NK-92 treated with Interleukin-12 subunit alpha and Interleukin-12 subunit beta, amount 100 ng/mL, for 24 hours (cell line): Measurements from ENCODE around the gene OSBPL1A.

ENCODE experiments used
- DNase-seq: peaks from one replicate; lab custom pipeline; 2025; lab: John Stamatoyannopoulos, UW

OSBPL1A gene

DNA sequence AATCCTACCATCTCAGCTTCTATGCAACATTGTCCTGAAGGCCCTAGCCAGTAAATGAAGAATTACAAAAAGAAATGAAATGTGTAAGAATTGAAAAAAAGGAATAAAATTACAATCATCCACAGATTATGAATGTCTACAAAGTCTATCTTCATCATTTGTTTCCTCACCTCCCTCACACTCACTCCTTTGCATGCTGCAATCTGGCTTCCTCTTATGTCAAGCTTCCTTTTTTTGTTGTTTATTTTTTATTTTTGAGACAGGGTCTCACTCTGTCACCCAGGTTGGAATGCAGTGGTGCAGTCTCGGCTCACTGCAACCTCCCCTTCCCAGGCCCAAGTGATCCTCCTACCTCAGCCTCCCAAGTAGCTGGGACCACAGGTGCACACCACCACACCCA lies 129.7 kb downstream of the OSBPL1A start:
- no peak for DNase-seq

DNA sequence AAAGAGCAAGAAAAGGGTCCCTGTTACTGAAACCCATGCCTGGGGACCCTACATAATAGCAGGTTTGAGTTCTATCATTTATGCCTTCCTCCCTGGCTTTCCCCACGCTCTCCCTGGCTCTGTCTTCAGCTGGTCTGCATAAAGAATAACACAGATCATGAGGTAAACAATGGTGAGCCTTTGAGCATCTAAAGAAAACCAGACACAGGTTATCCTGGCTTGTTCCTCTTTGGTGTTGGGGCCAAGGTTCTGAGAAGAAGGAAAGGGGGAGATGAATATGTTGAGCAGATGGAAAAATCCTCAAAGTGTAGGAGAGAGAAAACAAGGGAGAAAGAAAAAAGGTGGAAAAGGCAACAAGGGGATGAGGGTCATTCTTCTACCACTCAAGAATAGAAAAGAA lies 131.5 kb downstream of the OSBPL1A start:
- no peak for DNase-seq

DNA sequence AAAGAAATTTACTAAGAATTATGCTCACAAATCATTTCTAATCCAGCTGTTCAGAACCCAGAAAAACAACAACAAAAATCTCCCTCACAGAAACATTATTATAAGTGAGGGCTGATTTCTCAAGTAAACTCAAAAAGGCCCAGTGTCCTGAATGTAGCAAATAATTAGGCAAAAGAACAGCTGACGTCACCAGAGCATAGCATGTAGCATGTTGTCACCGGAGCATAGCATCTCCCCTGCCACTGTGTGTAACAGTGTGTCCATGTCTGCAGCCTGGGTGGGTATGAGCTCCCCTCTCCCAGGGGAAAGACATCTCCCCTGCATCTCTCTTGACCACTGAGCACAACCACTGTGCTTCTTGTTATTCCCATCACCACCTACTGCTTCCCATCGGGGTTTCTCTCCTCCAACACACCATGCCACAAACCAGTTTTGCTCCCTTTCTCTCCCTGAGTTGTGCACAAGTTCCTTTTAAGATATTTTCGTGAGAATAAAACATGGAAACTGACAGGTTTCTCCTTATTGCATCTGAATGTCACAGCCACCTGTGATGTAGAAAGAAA lies 132.0 kb downstream of the OSBPL1A start:
- no peak for DNase-seq

DNA sequence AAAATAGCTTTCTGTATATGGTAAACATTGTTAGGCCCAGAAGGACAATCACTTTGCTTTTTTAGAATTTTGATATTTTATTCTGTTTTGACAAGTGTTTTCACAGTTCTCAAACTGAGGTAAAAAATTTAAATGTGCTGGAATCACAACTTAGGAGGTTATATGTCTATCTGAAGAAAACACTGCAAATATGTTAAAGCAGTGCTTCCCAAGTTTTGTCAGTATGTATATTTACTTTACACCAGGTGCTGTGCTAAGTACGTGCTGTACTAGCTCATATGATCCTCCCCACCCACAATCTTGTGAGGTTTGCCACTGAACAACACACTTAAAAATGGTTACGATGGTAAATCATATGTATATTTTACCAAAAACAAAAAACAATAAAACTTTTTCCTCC lies 134.6 kb downstream of the OSBPL1A start:
- DNase-seq: no peak

DNA sequence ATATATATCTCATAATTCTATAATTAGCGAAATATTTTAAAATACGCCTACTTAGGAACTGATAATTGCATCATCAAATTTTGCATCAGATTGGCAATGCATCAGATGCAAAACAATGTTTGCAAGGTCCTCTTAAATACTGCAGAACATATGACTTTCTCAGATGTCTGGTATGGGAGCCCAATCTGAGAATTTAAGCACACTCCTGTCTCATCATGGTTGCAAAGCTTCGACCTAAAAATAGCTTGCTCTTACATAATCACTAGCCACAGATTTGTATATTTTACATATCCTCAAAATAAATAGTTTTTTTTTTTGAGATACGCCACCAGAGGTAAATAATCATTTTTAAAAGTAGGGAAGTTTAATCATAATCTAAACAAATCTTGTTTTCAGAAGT lies 135.5 kb downstream of the OSBPL1A start:
- no peak for DNase-seq

DNA sequence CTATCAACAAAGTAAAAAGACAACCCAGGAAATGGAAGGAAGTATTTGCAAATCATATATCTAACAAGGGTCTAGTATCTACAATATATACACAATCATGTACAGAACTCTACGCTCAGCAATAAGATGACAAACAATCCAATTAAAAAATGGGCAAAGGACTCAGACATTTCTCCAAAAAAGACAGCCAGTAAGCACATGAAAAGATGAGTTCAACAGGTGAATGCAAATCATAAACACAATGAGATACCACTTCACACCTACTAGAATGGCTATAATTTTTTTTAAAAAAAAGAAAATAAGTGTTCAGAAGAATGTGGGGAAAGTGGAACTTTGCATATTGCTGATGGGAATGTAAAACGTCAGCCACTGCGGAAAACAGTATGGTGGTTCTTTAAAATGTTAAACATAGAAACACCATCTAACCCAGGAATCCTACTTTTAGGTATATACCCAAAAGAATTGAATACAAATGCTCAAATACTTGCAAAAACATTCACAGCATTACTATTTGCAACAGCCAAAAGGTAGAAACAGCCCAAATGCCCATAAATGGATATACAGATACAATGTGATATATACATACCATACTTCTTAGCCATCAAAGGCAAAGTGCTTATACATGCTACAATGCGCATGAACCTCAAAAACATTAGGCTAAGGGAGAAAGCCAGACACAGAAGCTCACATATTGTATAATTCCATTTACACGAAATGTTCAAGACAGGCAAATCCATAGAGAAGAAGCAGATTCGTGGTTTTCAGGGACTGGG lies 137.6 kb downstream of the OSBPL1A start:
- DNase-seq: no peak

DNA sequence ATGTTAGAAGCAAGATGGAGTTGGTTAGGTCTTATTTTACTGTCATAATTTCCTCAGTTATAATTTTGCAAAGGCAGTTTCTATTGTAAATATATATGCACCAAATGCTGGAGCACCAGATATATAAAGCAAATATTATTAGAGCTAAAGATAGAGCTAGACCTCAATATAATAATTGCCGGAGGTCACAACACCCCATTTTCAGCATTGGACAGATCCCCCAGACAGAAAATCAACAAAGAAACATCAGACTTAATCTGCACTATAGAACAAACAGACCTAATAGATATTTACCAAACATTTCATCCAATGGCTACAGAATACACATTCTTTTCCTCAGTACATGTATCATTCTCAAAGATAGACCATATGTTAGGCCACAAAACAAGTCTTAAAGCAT lies 143.6 kb downstream of the OSBPL1A start:
- DNase-seq: no peak

DNA sequence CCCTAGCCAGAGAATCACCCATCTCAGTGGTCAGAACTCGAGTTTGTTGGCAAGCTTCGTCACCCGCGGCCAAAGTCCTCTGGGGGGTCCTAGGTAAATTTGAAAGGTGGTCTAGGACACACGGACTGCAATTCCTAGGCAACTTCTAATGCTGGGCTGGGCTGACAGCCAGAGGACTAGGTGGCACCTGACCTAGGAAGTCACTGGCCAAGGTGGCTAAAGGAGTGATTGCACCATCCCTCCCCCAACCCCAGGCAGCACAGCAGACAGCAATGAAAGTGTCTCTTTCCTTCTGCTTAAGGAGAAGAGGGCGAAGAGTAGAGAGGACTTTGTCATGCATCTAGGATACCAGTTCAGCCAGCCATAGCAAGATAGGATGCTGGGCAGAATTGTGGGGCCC lies 147.9 kb downstream of the OSBPL1A start:
- no peak for DNase-seq

DNA sequence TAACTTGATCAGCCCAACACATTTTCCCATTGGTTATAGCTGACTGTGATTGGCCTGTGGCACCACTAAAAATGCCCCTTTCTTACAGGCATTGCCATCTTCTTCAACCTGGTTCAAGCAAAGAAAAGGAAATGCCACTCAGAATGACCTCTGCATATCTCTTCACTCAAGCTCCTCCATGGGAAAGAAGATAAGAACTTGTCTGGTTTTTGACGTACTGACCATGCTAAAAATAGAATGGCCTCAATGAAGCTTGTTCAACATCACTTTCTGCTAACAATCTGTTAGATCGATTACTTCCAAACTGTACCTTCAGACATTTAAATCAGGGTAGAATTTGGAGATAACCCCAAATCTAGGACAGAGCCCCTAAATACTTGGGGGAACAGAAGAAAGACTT lies 149.3 kb downstream of the OSBPL1A start:
- DNase-seq: no peak

DNA sequence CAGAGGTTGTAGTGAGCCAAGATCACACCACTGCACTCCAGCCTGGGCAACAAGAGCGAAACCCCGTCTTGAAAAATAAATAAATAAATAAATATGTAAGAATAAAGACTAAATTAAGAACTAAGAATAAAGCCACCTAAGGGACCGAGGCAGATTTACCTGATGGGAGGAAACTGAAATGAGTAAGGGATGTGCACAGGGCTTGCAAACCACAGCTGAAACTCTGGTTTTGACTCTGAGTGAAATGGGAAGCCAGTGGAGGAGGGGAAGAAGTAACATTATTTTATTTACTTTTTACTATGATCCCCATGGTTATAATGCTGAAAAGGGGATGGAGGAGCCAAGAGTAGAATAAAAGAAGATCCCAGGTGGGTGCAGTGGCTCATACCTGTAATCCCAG lies 151.5 kb downstream of the OSBPL1A start:
- no peak for DNase-seq

DNA sequence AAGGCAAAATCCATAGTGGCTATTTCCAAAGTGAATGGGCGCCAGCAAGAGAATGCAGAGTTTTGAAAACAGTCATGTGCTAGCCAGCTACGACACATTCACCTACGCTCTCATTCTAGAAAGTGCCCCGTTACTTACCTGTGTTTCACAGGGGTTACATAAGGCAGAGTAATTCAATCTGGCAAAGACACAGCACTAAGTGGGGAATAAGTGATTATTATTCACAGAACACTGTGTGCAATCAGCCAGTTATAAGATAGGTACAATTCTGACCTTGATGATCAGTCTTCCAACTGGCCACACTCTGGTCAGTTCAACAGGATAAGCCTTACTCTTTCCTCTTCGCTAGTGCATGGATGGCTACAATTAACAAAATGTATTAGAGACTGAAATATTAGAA lies 152.9 kb downstream of the OSBPL1A start:
- no peak for DNase-seq

DNA sequence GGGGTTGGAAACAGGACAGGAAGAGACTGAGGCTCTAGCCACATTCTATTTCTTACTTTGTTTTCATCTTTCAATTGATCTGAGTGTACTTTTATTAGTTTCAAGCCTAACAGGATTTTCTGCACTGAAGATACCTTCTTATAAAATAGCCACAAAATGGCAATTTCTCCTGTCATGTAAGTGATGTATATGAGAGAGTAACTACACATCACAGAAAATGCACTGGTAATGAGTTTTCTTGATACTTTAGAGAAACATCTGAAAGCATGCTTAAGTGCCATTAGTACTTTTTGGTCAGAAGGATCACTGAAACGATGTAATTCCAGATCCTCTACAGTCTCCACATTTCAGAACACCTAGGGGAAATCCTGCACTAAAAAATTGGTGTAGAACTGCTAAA lies 153.9 kb downstream of the OSBPL1A start:
- DNase-seq: no peak

DNA sequence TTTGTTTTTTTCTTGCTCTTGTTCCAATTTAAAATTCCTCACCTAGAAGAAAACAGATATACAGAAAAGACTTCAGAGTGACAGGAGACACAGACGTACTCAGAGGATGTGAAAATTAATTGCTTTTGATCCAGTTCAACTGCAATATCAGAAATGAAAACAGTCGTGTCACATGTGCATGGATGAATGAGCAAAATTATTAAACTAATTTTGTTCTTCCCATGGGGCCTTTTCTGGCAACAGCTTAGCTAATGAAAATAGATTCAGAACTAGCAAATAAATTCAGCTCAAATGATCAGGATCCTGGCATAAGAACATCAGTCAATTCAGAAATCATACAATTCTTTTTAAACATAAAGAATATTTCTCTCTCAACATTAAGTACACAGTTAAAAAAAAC lies 158.3 kb downstream of the OSBPL1A start:
- no peak for DNase-seq

DNA sequence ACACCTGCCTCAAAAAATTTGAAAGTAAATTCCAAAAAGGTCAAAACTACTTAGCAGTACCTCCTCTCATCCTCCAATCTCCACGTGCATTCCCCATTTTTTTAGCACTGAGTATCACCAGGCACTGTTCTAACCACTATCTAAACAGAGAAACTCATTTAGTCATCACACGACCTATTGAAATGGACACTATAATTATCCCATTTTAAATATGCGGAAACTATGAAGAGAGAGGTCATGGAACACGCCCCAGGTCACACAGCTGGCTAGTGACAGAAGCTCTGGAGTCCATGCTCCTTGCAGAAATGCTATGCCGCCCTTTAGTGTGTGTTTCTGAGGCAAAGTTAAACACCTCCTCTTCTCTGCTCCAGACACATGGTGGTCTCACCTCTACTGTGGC lies 159.2 kb downstream of the OSBPL1A start:
- DNase-seq: no peak

DNA sequence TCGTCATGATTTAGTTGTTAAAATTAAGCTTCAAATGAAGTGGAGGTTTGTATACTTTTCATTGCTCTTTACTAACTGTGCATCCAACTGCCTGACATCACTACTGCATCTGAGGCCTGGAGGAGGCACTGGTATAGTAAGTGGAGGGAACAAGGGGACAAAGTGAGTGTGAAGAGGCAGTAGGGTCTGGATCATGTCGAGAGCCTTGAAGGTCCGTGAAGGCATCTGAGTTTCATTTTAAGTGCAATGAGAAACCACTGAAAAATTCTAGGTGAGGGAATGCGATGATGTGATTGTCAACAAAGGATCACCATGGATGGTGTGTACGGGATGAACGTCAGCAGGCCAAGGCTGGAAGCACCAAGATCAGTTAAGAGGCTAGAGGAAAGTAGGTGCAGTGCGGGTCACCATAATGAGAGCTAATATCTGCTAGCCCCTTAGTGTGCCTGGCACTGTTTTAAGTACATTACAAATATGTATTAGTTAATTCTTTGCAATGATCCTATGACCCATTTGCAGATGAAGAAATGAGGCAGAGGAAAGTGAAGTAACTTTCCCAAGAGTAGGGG lies 162.7 kb downstream of the OSBPL1A start:
- DNase-seq: no peak

DNA sequence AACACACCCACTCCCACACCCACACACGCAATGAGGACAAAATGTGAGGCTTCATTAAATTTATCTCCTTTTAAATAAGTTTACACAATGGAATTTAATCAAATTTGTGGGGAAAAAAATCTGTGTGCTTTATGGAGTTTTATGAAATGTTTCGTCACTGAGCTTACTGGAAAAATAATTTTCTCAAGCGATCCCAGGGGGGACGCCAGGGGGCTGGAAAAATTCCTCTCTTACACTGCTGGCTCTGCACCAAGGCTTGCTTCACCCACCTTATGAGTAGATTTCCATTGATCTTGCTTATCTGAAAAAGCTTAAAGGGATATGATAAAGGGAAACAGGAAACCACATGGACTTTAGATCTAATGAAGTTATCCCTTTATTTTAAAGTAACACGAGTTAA lies 163.3 kb downstream of the OSBPL1A start:
- no peak for DNase-seq

DNA sequence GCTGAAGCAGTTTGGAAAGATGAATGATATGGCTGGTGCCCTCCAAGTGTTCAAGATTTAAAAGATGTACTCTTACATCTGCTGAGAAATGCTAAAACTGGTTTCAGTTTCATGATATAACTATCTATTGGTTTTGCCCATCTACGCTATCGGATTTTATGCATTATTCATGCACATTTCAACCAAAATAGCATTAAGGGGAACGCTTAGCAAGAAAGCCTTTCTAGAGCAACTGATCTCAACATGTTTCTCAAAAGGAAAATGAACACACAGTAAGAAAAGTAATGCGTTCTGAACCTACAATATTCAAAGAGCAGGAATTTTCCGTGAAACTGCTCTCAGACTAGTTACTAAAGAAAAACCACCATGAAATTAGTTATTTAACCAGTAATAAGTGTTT lies 164.8 kb downstream of the OSBPL1A start:
- no peak for DNase-seq

DNA sequence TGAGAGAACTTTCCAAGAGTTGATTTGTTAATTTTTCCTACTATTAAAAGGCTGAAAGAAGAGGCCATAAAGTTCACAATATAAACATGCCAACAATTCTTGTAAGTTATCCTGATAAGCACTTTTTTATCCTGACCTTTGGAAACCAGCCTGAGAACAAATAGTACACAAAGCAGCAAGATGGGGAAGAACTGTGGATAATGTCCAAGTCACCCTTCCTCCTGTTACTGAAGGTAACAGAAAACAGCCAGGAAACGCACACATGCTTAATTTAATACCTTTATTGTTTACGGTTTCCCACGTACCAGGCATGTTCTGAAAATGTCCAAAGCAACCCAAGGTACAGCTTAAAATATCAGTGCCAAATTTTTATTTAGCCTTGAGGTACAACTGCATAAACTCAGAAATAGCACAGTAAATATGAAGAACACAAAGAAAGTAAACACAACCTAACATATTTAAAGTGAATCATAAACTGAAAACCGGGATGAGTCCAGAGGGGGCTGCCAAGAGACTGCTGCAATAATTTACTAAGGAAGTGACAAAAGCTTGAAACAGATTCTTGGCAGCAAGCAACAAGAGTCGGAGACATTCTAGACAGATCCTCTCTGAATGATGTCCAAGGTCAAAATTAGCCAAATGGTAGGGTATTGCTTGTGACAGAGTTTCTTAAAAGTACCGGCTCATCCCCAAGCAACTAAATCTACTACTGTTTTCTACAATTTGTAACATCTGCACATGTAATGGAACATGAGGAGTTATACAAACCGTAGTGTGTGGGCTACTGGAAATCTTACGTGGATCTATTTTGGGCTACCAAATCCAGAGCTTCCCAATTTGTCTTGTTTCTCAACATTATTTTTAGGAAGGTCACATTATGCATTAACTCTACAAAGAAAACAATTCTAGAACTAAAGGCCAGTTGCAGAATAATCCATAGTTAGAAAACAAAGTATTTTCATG lies 165.6 kb downstream of the OSBPL1A start:
- no peak for DNase-seq

DNA sequence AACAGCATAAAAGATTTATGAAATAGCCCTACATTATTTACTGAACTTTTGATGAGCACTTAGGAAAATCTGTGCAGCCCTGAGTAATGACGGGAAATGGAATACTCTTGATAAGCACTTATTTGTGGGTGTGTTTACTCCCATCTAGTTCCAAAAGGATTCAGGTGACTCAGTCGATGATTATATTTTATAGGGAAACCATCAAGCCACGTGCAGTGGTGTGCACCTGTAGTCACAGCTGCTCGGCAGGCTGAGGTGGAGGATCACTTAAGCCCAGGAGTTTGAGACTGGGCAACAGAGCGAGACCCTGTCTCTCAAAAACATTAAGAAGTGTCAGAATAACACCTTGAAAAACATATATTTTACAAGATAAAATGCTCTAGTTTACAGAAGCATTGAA lies 166.9 kb downstream of the OSBPL1A start:
- DNase-seq: no peak

DNA sequence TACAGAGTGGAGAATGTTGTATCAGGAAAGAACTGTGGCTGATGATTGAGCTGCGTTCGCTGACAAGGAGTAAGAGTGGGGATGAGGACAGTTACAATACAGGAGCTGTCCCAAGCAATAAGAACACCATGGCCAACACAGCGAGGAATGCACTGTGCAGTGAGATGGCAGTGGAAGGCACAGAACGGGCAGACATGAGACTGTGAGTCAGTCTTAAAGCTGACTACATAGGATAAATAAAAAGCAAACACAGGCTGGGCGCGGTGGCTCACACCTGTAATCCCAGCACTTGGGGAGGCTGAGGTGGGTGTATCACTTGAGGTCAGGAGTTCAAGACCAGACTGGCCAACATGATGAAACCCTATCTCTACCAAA lies 169.0 kb downstream of the OSBPL1A start:
- no peak for DNase-seq

DNA sequence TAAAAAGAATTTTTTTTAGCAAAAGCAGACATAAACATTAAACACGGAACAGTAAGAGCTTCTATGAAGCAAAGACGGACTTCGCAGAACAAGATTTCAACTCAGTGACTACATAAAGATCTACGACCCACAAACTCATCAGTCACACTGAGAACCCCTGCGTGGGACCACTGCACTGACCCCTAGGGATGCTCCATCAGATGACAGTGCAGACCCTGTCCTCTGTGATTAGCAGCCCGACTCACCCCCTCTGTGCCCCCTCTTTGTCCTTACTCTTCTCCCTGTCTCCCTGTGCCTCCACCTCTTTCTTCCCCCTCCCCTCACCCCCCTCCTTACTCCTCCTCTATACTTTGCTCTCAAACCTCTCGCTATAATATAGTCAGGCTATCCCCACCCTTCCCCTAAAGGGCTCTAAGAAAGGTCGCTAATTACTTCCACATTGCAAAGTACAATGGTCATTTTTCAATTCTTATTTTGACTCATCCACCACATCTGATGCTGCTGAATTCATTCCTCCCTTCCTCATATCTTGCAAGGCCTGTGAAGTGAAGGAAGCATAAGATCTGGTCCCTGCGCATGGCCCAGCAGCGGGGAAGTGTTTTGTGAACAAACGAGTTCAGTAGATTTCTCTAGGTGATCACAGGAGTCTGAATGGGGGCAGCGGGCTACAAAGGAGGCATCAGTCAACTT lies 169.5 kb downstream of the OSBPL1A start:
- DNase-seq: no peak

DNA sequence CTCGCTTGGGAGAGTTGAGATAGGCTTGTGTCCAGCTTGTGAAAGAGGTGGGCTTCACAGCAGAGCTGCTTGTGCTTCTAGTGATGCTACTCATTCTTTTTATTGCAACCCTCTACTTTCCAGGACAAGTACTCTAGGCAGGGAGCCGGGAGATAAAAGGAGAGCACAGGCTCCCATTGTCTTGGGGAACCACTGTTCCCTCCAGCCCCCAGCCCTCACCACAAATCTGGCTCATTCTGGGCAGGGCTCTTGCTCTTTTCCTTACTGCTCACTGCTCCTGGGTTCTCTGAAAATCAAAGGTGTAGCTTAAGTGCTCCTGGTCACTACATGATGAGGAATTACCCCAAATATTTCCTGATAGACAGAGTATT lies 177.3 kb downstream of the OSBPL1A start:
- DNase-seq: no peak
